ENCODE measurements around the gene INS.

Gene INS

GRCh38 chr11:2142762-2143202 is 18.2 kb downstream of the INS start:
- DNase-seq: no peak

GRCh38 chr11:2142300-2142759 is 18.7 kb downstream of the INS start:
- no peak for DNase-seq

GRCh38 chr11:2140411-2141400 is 20.3 kb downstream of the INS start:
- DNase-seq: no peak

- no peak for DNase-seq
These were observed 21.2 kb downstream of the INS start for GRCh38 chr11:2139621-2140337.

GRCh38 chr11:2139123-2139521 is 21.9 kb downstream of the INS start, which contains the start of gene IGF2:
TSS of gene IGF2 (minus strand) at chr11:2139389. CDS start at chr11:2135523, 3,866 bp downstream.
- DNase-seq: no peak

GRCh38 chr11:2138431-2139122 is 22.4 kb downstream of the INS start:
- DNase-seq: no peak

- no peak for DNase-seq
These were observed 23.0 kb downstream of the INS start for GRCh38 chr11:2138068-2138430.

- no peak for DNase-seq
These were observed 23.6 kb downstream of the INS start for GRCh38 chr11:2137202-2138067.

GRCh38 chr11:2136952-2137201 is 24.1 kb downstream of the INS start:
- DNase-seq: no peak

- no peak for DNase-seq
These were observed 24.6 kb downstream of the INS start for GRCh38 chr11:2136209-2136951.

GRCh38 chr11:2135648-2136201 is 25.3 kb downstream of the INS start:
- no peak for DNase-seq

- no peak for DNase-seq
These were observed 25.9 kb downstream of the INS start for GRCh38 chr11:2135018-2135569.

- no peak for DNase-seq
These were observed 26.7 kb downstream of the INS start for GRCh38 chr11:2134022-2135010.

GRCh38 chr11:2133241-2134021 is 27.6 kb downstream of the INS start:
- no peak for DNase-seq

- no peak for DNase-seq
These were observed 28.2 kb downstream of the INS start for GRCh38 chr11:2132874-2133240.

GRCh38 chr11:2132246-2132645 is 28.8 kb downstream of the INS start:
- no peak for DNase-seq

GRCh38 chr11:2131371-2132236 is 29.4 kb downstream of the INS start:
- no peak for DNase-seq

- no peak for DNase-seq
These were observed 30.1 kb downstream of the INS start for GRCh38 chr11:2130881-2131352.
